ENCODE results near the gene ZSWIM4.
A peak's percentile ranks its signal among the peaks of the same experiment; 100 is the strongest.

ZSWIM4 gene

GRCh38 chr19:13840305-13841085, 45.3 kb downstream of the ZSWIM4 start:
- TF ChIP-seq, protein P1, sequence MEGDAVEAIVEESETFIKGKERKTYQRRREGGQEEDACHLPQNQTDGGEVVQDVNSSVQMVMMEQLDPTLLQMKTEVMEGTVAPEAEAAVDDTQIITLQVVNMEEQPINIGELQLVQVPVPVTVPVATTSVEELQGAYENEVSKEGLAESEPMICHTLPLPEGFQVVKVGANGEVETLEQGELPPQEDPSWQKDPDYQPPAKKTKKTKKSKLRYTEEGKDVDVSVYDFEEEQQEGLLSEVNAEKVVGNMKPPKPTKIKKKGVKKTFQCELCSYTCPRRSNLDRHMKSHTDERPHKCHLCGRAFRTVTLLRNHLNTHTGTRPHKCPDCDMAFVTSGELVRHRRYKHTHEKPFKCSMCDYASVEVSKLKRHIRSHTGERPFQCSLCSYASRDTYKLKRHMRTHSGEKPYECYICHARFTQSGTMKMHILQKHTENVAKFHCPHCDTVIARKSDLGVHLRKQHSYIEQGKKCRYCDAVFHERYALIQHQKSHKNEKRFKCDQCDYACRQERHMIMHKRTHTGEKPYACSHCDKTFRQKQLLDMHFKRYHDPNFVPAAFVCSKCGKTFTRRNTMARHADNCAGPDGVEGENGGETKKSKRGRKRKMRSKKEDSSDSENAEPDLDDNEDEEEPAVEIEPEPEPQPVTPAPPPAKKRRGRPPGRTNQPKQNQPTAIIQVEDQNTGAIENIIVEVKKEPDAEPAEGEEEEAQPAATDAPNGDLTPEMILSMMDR (IDR thresholded peaks at IDR 0.05; ENCODE audit: low read depth, low read length): no peak
- no peak for TF ChIP-seq EZH2phosphoT487 (IDR thresholded peaks at IDR 0.05; ENCODE audit: low read depth)
- H4K20me1 ChIP-seq (ENCODE audit: insufficient read depth, low read length): no peaks in the 10 kb centered on the region; the same call in 1 of the 2 replicates
- H3K36me3 ChIP-seq (replicated peaks; ENCODE audit: low read depth, low read length): peaks cover 2% of the 10 kb centered on the region
- no peaks in the 10 kb centered on the region for H3K9me3 ChIP-seq (ENCODE audit: insufficient read depth, low read length)
- H3K79me2 ChIP-seq (ENCODE audit: low read length): peaks cover 35% of the 10 kb centered on the region
- H3K27ac ChIP-seq (ENCODE audit: low read length): peak overlapping the region; percentile 64; the same call in 1 of the 2 replicates
- H3K4me3 ChIP-seq (ENCODE audit: low read length): peak overlapping the region; percentile 74
- peak overlapping the region; percentile 72 for H3K9ac ChIP-seq (ENCODE audit: low read length)
- H3K27me3 ChIP-seq (ENCODE audit: low read depth, low read length): no peaks in the 10 kb centered on the region
- no peak overlapping the region for H2AFZ ChIP-seq (ENCODE audit: low read depth, low read length)
- H3K4me1 ChIP-seq (ENCODE audit: low read length): peaks cover 58% of the 10 kb centered on the region
- H3K4me2 ChIP-seq (ENCODE audit: low read length): peak overlapping the region; percentile 90

- H3K27me3 ChIP-seq (ENCODE audit: low read depth, low read length): no peaks in the 10 kb centered on the region
- H3K79me2 ChIP-seq (ENCODE audit: low read length): peaks cover 35% of the 10 kb centered on the region
- no peak overlapping the region; the same call in 1 of the 2 replicates for H3K9ac ChIP-seq (ENCODE audit: low read length)
- H3K4me2 ChIP-seq (ENCODE audit: low read length): peak overlapping the region; percentile 90
- no peaks in the 10 kb centered on the region for H3K36me3 ChIP-seq (replicated peaks; ENCODE audit: low read depth, low read length)
- no peak overlapping the region for H3K27ac ChIP-seq (ENCODE audit: low read length)
- TF ChIP-seq EZH2phosphoT487 (IDR thresholded peaks at IDR 0.05; ENCODE audit: low read depth): no peak
- TF ChIP-seq, protein P1 (IDR thresholded peaks at IDR 0.05; ENCODE audit: low read depth, low read length): no peak
- H3K4me3 ChIP-seq (ENCODE audit: low read length): peak overlapping the region; percentile 89
- H3K9me3 ChIP-seq (ENCODE audit: insufficient read depth, low read length): no peaks in the 10 kb centered on the region
- H2AFZ ChIP-seq (ENCODE audit: low read depth, low read length): no peak overlapping the region
- H4K20me1 ChIP-seq (ENCODE audit: insufficient read depth, low read length): no peaks in the 10 kb centered on the region; the same call in 1 of the 2 replicates
- peaks cover 59% of the 10 kb centered on the region for H3K4me1 ChIP-seq (ENCODE audit: low read length)
Observed at GRCh38 chr19:13841086-13841961, 46.1 kb downstream of the ZSWIM4 start.

DNA sequence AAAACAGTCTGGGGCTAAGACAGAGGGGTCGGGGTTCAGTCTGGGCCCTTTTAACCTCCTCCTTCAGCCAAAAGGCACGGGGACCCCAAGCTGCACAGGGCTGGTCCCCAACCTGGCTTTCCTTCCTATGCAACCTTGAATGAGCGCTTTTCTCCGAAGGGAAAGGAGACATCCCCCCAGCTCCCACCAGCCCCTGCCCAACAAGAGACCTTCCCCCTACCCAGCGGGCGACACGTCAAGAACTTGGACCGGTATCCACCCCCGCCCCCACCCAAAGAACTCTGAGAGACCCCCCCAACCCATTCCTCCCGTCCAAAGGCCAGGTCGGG, 46.7 kb downstream of the ZSWIM4 start:
- no peaks in the 10 kb centered on the region for H3K36me3 ChIP-seq (replicated peaks; ENCODE audit: low read depth, low read length)
- no peak overlapping the region for H2AFZ ChIP-seq (ENCODE audit: low read depth, low read length)
- H4K20me1 ChIP-seq (ENCODE audit: insufficient read depth, low read length): no peaks in the 10 kb centered on the region; the same call in 1 of the 2 replicates
- peak overlapping the region; percentile 90 for H3K4me2 ChIP-seq (ENCODE audit: low read length)
- no peak for TF ChIP-seq EZH2phosphoT487 (IDR thresholded peaks at IDR 0.05; ENCODE audit: low read depth)
- TF ChIP-seq, protein P1 (IDR thresholded peaks at IDR 0.05; ENCODE audit: low read depth, low read length): no peak
- H3K27ac ChIP-seq (ENCODE audit: low read length): no peak overlapping the region
- H3K4me3 ChIP-seq (ENCODE audit: low read length): peak overlapping the region; percentile 89
- peaks cover 35% of the 10 kb centered on the region for H3K79me2 ChIP-seq (ENCODE audit: low read length)
- no peaks in the 10 kb centered on the region for H3K9me3 ChIP-seq (ENCODE audit: insufficient read depth, low read length)
- no peaks in the 10 kb centered on the region for H3K27me3 ChIP-seq (ENCODE audit: low read depth, low read length)
- H3K4me1 ChIP-seq (ENCODE audit: low read length): peaks cover 59% of the 10 kb centered on the region
- peak overlapping the region; percentile 83 for H3K9ac ChIP-seq (ENCODE audit: low read length)
